ENCODE data around the gene CCDC85A. TPM values are rescaled to one million over a fixed set of nuclear protein-coding genes. Genes with fewer than 3 reads are reported as not detected.

Gene CCDC85A
- total and polyA plus RNA-seq, 2 of the 8 experiments (the other 6 are each of a cell fraction or from before 2014, with no cell fraction given): 0.20 TPM; not detected in 1

- CTCF ChIA-PET (ENCODE audit: partially characterized antibody): no interaction called here
- TF ChIP-seq ZNF274 (IDR thresholded peaks at IDR 0.05; ENCODE audit: borderline replicate concordance, extremely low read depth, low read length) (no peak), RXRA (IDR thresholded peaks at IDR 0.05; ENCODE audit: insufficient read depth, low read depth, low read length) (no peak), E2F6 (IDR thresholded peaks at IDR 0.05) (no peak), KDM4A (IDR thresholded peaks at IDR 0.05; ENCODE audit: low read depth, low read length, severe bottlenecking) (no peak), TAF7 (optimal IDR thresholded peaks at IDR 0.05; ENCODE audit: borderline replicate concordance, low read depth, low read length) (no peak), TAF1 (IDR thresholded peaks at IDR 0.05; ENCODE audit: low read depth, low read length) (no peak), PHF8 (conservative IDR thresholded peaks at IDR 0.05; ENCODE audit: low read depth, low read length) (no peak), HDAC6 (IDR thresholded peaks at IDR 0.05; ENCODE audit: low read depth, low read length) (no peak), FOSL1 (IDR thresholded peaks at IDR 0.05; ENCODE audit: insufficient read depth, low read depth, low read length) (no peak)
- Histone ChIP-seq H3K79me2 (ENCODE audit: control insufficient read depth in 1 of 2, insufficient read depth in 2 of 2, low read length in 2 of 2) (no peaks in the 10 kb centered on the region), H3K56ac (replicated peaks; ENCODE audit: insufficient read length, low read depth, low read length) (no peak overlapping the region), H3K9me3 (ENCODE audit: insufficient read depth in 2 of 2, low read depth in 1 of 2, low read length in 1 of 2) (0 out of 4 replicates have a peak, but pooled peaks cover 0 to 2% of the 10 kb centered on the region in 2 experiments), H4K20me1 (replicated peaks in 1 of 2; ENCODE audit: control insufficient read depth in 1 of 2, insufficient read depth in 2 of 2, low read length in 2 of 2) (no peaks in the 10 kb centered on the region), H3K79me1 (ENCODE audit: low read depth, low read length) (no peaks in the 10 kb centered on the region), H3K18ac (ENCODE audit: extremely low read depth, low read length) (no peak overlapping the region), H3K23ac (ENCODE audit: insufficient read length) (no peak overlapping the region), H2AFZ (ENCODE audit: low read length) (no peak overlapping the region), H3K14ac (ENCODE audit: insufficient read length) (no peak overlapping the region), H3K23me2 (ENCODE audit: low read depth, low read length) (no peaks in the 10 kb centered on the region), H2BK12ac (ENCODE audit: low read depth, low read length) (no peak overlapping the region), H3K4me2 (ENCODE audit: insufficient read depth in 1 of 2, low read depth in 2 of 2, low read length in 2 of 2) (no peak overlapping the region), H3K4me1 (replicated peaks in 1 of 4; ENCODE audit: control insufficient read depth in 3 of 4, insufficient read depth in 4 of 4, low read length in 3 of 4) (no peaks in the 10 kb centered on the region), H2BK20ac (ENCODE audit: low read length) (no peak overlapping the region), H4K8ac (ENCODE audit: extremely low read depth, insufficient read depth, low read length) (no peak overlapping the region), H4K91ac (replicated peaks; ENCODE audit: insufficient read length, low read length) (no peak overlapping the region), H2BK120ac (replicated peaks; ENCODE audit: low read depth, low read length) (no peak overlapping the region), H3K4me3 (ENCODE audit: extremely low read depth in 1 of 4, insufficient read depth in 2 of 4, low read depth in 3 of 4, low read length in 4 of 4) (no peak overlapping the region), H3K27me3 (replicated peaks in 1 of 4; ENCODE audit: control insufficient read depth in 3 of 4, extremely low read depth in 1 of 4, insufficient read depth in 3 of 4, low read length in 3 of 4) (no peaks in the 10 kb centered on the region), H3K4ac (replicated peaks; ENCODE audit: insufficient read length, low read depth, low read length) (no peak overlapping the region), H3K9ac (replicated peaks in 1 of 4; ENCODE audit: extremely low read depth in 1 of 4, low read depth in 3 of 4, low read length in 3 of 4) (no peak overlapping the region), H2AK5ac (ENCODE audit: low read depth, low read length) (no peak overlapping the region), H3K36me3 (ENCODE audit: control insufficient read depth in 2 of 4, insufficient read depth in 4 of 4, low read length in 3 of 4) (0 out of 8 replicates have a peak, but pooled peaks cover 0 to 2% (median 0%) of the 10 kb centered on the region in 4 experiments), H3K27ac (ENCODE audit: low read depth, low read length) (no peak overlapping the region), H4K5ac (ENCODE audit: insufficient read length, low read depth, low read length) (no peak overlapping the region), H2BK15ac (ENCODE audit: low read length) (no peak overlapping the region), H2BK5ac (ENCODE audit: low read depth, low read length) (no peak overlapping the region)
- DNase-seq (ENCODE audit: low read depth in 1 of 2, low spot score in 2 of 2) (no peak), FAIRE-seq (no peak)
- POLR2A ChIA-PET (ENCODE audit: partially characterized antibody): no interaction called here
- 80% methylated on average over 1 of the region's 1 CpG; no CpG with 5 or more reads in 1 of the 2 experiments for WGBS, 2 experiments (ENCODE audit: extremely low coverage in 1 of 2, insufficient coverage in 1 of 2, insufficient read length in 1 of 2, insufficient replicate concordance in 2 of 2, low coverage in 1 of 2, low lambda C conversion rate in 2 of 2, missing lambda C conversion rate in 1 of 2)
These were observed 55.6 kb downstream of the CCDC85A start for GRCh38 chr2:56239437-56239836.

Measured in H1 (cell line).